MV-4-11 (cell line): ENCODE results near the gene DNAJB14.

Experiments
- DNase-seq: peaks from one replicate; lab custom pipeline; 2025; lab: John Stamatoyannopoulos, UW

DNAJB14 gene

DNA sequence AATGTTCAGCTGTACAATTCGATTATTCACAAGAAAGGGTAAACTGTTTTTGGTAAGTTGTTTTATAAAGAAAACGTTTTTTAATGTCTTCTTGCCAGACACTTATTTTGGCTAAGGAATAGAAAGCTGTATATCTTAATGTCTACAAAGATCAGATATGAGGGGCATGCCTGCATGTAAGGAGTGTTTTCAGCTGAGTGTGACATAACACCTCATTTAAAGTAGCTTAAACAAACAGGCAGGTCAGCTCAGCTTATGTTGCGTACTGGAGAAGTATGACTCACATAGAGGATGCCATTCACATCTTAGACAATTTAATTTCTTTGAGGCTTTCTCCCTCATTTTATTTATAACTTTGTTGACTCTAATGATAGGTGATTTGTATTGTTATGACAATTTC lies 82.6 kb downstream of the DNAJB14 start:
- no peak for DNase-seq

DNA sequence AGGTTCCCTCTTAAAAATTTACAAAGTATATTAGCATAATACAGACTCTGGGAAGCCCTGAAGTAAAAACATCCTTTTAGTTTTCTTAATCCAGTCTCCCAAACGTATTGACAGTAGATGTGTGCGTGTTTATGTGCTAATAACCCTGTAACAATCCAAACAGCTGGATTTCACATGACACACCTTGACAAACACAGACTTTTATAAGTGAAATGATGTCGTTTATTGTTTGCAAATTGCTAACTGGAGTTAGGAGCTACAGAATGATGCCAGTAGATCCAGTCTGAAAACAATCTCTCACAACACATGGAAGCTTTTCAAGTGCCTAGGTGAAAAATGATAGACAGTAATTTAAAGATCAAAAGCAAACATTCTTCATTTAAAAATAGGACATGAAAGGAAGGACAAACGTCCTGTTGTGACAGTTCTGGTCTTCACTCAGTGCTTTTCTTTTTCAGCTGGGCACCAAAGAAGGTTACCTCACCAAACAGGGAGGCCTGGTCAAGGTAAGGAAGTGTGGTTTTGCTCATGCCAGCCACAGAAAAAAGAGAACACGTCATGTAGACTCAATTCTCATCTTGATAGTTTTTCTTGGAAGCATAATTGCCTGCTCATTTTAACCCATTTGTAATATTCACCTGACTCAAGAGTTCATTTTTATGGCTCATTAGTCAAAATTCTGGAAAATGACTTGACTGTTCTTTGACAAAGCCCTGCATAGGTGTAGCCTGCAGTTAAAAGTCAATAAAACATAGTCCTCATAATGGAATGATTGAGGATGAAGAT lies 85.1 kb downstream of the DNAJB14 start:
- DNase-seq = no peak

DNA sequence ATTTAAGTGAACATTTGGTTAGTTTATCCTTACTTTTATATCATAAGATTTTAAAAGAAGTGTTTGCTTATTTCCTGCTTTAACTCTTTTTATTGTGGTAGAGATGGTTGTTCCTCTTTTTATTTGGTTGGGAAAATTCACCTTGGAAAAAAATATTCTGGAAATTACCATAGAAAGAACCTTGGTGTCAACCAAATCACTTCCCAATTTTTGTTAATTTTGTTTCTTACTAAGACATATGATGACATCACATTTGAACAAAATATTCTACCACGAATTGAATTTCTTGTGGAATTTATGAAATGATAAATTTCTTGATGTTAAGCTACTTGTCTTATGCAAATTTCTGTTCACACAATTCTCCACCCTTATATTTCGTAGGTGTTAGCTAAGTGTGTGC lies 85.9 kb downstream of the DNAJB14 start:
- no peak for DNase-seq

DNA sequence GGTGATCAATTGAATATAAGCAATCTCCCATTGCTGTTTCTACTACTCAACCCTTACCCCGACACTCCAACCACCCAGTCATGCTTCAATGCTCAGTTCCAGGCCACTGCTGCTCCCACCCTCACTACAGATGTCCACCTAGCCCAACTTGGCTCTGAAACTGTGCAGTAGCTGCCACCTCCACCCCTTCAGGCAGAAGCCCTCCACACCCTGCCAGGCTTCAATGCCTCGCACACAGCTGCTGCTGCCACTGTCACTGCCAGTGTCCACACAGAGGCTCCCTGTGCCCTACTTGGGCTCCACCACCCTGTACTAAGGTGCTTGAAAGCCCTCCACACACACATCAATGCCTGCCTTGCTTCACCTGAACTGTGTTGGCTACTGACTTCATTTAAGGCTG lies 86.8 kb downstream of the DNAJB14 start:
- no peak for DNase-seq

DNA sequence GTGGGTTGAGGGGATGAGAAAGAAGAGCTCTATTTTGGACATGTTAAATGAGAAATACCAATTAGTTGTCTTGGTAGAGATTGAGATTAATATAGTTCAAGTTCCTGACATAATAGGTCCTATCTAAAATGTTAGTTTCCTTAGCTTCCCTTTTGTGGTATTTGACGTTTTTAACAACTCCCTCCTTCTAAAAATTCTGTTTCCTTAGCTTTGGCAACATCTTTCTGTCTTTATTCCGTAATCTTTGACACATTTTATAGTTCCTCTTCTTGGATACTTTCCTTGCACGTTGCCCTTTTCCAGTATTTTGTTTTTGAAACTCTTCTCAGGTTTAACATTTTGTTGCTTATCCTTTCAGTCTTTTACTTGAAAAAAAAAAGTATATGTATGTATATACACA lies 89.1 kb downstream of the DNAJB14 start:
- peak; percentile 86 for DNase-seq

DNA sequence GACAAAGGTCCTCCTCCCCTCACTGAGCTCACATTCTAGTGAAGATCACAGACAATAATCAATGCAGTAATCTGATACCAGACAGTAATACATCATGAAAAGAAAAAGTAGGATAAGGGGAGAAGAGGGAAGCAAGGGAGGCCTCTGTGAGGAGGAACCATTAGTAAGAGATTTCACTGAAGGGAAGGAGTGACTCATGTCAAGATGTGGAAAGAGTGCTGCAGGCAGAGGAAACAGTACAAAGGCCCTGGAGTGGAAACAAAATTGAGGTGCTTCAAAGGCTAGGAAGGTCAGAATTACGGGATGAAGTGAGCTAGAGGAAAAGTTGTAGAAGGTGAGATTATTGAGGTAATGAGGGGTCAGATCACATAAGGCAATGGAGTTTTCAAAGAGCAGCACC lies 90.3 kb downstream of the DNAJB14 start:
- DNase-seq = peak; percentile 85

DNA sequence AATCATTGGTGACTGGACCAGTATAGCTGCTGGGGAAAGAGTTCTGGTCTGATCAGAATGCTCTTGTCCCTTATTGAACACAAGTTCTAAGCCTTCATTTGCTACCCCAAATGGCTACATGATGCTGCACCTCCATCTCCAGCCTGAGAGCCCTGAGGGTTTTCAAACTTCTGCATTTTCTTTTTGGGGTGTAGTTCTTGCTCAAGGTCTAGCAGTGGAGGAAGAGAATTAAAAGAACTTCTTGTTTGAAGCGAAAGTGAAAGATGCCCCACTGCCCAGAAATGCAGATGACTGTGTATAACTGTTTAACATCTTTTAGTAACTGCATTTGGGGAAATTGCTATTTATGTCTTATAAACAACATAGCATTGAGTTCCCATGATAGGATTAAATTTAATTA lies 90.7 kb downstream of the DNAJB14 start:
- DNase-seq = peak; percentile 94

DNA sequence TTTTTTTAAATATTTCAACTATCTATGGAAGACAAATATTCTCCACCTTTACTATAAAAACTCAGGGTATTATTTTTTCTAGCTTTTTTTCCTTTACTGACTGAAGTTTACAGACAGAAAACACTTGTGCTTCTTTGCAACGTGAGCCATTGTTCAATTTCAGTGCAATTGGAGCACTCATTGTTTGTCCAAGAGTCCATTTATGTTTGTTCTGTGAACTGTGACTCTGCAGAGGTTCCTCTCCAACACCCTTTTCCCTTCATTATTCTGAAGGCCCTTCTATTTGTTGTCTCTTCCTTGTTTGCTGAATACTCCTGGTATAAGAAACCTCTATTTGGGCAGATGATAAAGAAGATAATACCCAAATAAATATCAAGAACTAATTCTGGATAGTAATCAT lies 92.4 kb downstream of the DNAJB14 start:
- no peak for DNase-seq

DNA sequence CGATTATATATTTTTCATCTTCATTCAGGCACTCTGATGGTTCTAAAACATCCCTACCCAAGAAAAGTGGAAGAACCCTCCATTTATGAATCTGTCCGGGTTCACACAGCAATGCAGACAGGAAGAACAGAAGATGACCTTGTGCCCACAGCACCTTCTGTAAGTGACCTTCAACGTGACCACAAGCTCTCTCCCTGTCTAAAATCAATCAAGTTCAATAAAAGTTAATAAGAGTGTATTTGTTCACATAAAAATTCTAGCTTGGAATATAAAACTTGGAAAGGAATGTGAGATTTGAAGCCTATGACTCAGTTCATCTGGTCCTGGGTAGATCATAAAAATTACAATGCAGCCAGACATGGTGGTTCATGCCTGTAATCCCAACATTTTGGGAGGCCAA lies 93.2 kb downstream of the DNAJB14 start:
- no peak for DNase-seq

DNA sequence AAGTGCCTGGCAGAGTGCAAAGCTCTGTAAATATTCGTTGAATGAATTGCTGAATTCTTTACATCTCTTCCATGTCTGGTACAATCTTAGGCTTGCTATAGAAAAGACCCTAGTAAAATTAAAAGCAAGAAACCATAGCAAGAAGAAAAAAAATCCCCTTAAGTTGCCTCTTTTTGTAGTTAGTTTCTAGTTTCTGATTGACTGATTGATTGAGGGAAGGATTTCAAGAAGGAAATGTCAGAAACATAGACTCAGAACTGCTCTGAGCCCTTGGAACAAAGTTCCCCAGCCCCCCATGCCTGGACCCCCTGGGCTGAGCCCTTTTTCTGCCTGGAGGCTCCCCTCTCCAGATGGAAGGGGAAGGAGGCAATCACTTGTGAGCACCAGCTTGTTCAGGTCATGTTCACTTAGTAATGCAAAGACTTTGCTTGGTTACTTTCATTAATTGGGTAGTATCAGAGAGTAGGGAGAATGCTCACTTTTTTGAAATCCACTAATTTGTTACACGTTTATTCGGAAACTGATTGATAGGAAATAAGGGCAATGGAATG lies 94.1 kb downstream of the DNAJB14 start:
- no peak for DNase-seq

DNA sequence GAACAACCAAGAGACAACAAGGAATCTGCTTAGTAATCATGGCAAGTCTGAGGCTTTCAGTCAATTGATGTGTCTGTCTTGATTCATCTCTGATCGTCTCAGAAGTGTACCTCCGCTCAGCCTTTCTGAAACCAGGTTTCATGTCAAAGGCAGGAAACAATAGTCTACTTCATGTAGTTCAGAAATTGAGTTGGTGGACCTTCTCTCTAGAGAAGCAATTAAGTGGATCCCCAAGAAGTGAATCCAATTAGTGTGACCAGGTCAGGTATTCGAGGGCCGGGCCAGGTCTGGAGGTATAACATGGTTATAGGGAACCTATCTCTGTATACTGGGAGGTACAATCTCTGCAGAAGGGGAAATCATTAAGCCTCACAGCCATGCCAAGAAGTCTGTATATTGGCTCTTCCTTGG lies 97.8 kb downstream of the DNAJB14 start:
- DNase-seq = no peak

DNA sequence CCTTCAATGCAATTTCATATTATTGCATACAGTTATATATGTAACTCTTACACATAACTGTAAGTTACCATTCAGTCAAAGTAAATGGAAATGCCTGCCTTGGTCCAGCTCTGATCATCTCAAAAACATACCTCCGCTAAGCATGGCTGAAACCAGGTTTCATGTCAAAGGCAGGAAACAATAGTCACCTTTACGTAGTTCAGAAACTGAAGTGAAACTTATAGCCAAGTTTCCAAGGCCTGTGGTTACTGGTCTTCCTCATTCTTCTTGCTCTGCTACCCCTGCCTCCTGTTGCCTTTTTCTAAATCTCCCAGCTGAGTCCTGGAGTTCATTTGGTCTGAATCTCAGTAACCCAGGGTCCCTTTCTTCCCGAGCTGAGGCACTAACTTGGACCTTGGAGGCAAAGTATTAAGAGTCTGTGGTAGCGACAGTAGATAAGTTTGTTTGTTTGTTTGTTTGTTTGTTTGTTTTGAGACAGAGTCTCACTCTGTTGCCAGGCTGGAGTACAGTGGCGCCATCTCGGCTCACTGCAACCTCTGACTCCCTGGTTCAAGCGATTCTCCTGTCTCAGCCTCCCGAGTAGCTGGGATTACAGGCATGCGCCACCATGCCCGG lies 98.9 kb downstream of the DNAJB14 start:
- peak; percentile 75 for DNase-seq

DNA sequence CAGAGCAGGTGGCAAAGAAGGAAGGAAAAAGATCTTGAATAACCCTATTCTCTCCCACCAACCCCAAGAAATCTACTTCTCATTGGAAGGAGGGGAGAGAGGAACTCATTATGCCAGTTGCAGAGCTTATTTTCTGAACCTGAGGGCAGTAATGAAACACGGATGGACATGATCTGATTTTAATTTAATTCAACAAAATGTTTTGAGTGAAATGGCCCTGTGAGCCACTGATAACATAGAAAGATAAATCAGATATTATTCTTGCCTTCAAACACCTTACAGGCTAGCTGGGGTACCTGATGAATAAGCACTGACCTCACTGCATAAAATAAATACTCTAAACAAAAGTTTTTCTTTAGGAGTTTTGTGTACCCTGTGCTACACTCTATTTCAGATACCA lies 99.5 kb downstream of the DNAJB14 start:
- no peak for DNase-seq
